IPS-18c (cell line): Measurements from ENCODE around the gene SLC4A1AP.

Experiments
- H3K4me3 ChIP-seq: 2 replicates; pipeline ENCODE4 v1.7.0; 2013; ENCODE audit warnings: low read depth, mild to moderate bottlenecking, low read length, moderate library complexity; ENCODE audit not compliant: insufficient read depth
- H3K9me3 ChIP-seq: one replicate; pipeline ENCODE4 v1.6.1; 2013; ENCODE audit warnings: mild to moderate bottlenecking, low read length, moderate library complexity; ENCODE audit not compliant: control insufficient read depth, insufficient read depth

Gene SLC4A1AP

GRCh38 chr2:27640722-27641245 is 22.9 kb upstream of the SLC4A1AP start:
- Histone ChIP-seq H3K4me3 (no peak overlapping the region), H3K9me3 (no peaks in the 10 kb centered on the region)

DNA sequence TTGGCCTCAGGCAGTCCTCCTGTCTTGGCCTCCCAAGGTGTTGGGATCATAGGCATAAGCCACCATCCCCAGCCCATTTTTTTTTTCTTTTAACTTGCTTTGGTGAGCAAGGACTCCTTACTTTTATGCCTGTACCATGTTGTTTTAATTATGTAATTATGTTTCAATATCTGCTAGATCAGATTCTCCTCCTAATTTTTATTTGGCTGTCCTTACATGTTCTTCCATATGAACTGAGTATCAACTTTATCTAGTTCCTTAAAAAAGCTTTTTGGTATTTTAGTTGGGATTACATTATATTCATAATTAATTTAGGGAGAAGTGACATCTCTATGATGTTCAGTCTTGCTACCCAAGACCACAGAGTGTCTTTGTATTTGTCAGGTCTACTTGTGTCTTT is 18.5 kb upstream of the SLC4A1AP start:
- H3K4me3 ChIP-seq: no peak overlapping the region
- H3K9me3 ChIP-seq: no peaks in the 10 kb centered on the region

DNA sequence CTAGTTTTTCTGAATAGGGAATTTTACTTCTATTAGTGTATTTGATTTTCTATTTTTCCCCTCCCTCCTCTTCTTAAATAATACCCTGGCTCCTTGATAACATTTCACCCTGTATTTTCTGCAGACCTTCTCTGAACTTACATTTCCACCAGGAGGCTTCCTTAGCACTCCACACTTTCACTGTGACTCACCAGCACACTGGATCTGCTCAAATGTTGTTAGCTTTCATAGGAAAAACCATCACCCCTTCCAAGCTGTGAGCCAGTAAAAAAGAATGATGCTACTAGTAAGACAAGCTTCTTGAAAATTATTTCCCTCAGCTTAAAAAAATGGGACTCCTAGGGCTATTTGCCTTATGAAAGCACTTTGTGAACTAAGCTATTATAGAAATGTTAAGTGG is 16.4 kb upstream of the SLC4A1AP start:
- Histone ChIP-seq H3K9me3 (no peaks in the 10 kb centered on the region), H3K4me3 (no peak overlapping the region)

GRCh38 chr2:27647737-27648136 is 16.0 kb upstream of the SLC4A1AP start:
- no peak overlapping the region for H3K4me3 ChIP-seq

DNA sequence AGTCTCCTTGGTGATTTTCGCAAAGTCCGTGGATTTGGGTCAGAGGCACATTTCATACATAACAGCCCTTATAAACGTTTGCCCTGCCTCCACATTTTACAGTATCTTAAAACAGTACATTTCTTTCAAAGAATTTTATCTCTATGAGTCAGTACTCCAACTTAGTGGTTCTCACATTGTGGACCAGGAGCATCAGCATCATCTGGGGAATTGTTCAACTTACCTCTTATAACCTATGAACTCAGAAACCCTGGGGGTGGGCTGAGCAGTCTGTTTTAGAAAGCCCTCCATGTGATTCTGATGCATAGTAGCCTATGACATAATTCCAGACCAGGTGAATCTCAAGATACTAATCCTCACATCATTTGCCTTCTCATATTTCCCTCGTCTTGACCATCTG is 12.6 kb upstream of the SLC4A1AP start:
- Histone ChIP-seq H3K9me3 (no peaks in the 10 kb centered on the region), H3K4me3 (no peak overlapping the region)

More at GRCh38 chr2:27647737-27648136, 16.0 kb upstream of the SLC4A1AP start:
- H3K9me3 ChIP-seq: no peaks in the 10 kb centered on the region

GRCh38 chr2:27652341-27652740 is 11.3 kb upstream of the SLC4A1AP start:
- H3K4me3 ChIP-seq: no peak overlapping the region
- peaks cover under 1% of the 10 kb centered on the region for H3K9me3 ChIP-seq

GRCh38 chr2:27652790-27653189 is 10.9 kb upstream of the SLC4A1AP start:
- H3K9me3 ChIP-seq: peaks cover 2% of the 10 kb centered on the region

GRCh38 chr2:27653397-27653796 is 10.3 kb upstream of the SLC4A1AP start:
- Histone ChIP-seq H3K9me3 (peaks cover 2% of the 10 kb centered on the region), H3K4me3 (no peak overlapping the region)

More at GRCh38 chr2:27652790-27653189, 10.9 kb upstream of the SLC4A1AP start:
- no peak overlapping the region for H3K4me3 ChIP-seq

DNA sequence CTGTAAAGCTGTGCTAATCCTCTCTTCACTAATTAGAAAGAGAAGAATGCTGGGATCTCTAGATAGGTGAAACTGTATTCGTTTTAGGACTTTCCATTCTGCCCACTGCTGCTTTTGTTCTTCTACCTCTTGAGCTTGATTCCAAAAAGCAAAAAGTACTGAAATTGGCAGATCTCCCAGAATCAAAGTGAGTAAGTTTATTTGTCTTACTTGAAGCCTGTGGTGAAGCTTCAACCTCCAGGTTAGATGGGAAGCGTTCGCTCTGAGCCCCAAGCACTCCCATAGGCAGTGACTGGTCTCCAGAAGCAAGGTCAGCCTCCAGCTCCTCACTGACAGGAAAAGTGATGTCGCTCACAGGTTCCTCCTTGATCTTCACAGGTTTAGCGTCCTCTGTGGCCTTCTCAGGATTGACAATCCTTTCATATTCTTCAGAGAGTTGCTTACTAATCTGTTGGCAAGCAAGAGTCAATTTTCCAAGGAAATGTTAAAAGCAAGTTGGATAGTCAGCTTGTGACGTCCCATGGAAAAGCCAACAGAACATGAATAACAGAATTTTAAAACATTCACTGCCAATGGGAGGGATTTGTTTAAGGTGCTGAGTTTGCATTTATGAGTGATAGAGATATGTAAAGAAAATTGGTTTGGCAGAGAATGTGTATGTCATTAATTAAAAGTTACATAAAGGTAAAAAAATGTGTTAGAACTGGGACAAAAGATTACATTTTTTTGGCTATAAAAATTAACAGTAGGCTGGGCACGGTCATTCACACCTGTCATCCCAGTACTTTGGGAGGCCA is 8.3 kb upstream of the SLC4A1AP start:
- peaks cover 2% of the 10 kb centered on the region for H3K9me3 ChIP-seq
- H3K4me3 ChIP-seq: no peak overlapping the region

DNA sequence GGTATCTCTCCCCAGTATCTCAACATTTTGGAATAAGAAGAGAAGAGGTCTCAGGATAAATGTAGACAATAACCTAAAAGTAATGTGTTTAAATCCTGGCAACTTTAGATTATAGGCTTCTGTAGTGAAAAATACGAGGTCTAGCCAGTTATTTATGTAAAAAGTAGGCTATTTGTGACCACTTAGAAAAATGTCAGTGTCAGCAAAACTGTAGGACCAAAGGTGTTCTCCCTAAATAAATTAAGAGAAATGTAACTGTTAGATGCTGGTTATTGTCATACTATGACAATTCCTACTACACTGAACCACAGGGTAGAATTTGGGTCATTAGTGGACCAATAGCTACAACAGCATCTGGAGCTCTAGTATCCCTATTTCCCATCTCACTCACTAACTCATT is 2.3 kb upstream of the SLC4A1AP start:
- H3K9me3 ChIP-seq: peaks cover 2% of the 10 kb centered on the region
- H3K4me3 ChIP-seq: no peak overlapping the region

DNA sequence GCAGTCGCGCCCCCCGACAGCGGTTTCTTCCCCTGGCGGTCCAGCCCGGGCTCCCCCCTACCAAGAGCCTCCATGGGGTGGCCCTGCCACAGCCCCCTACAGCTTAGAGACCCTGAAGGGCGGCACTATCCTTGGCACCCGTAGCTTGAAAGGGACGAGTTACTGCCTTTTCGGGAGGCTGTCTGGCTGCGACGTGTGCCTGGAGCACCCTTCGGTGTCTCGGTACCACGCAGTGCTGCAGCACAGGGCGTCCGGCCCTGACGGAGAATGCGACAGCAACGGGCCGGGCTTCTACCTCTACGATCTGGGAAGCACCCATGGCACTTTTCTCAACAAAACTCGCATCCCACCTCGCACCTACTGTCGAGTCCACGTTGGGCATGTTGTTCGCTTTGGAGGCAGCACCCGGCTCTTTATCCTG is 475 bp downstream of the SLC4A1AP start:
- peak overlapping the region; percentile 64 for H3K4me3 ChIP-seq
- no peaks in the 10 kb centered on the region for H3K9me3 ChIP-seq

GRCh38 chr2:27664622-27665363 is 1.1 kb downstream of the SLC4A1AP start:
- Histone ChIP-seq H3K9me3 (no peaks in the 10 kb centered on the region), H3K4me3 (peak overlapping the region; percentile 64)

DNA sequence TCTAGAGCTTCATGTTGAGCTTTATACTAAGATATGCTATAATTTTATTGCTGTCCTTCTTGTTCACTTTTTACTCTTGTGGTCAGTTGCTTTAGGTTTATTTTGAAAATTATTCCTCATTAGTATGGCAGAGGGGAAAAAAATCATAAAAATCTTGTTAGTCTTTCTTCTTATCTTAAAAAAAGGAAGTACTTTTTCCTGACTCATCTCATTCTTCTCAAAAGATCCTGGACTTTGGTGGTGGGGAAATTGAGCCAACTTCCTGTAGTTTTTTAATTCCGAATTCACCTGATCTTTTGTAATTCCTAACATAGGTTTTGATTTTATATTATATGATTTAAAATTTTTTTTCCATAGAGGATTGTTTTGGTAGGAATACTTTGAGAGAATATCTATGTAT is 3.8 kb downstream of the SLC4A1AP start:
- H3K4me3 ChIP-seq: no peak overlapping the region
- no peaks in the 10 kb centered on the region for H3K9me3 ChIP-seq

DNA sequence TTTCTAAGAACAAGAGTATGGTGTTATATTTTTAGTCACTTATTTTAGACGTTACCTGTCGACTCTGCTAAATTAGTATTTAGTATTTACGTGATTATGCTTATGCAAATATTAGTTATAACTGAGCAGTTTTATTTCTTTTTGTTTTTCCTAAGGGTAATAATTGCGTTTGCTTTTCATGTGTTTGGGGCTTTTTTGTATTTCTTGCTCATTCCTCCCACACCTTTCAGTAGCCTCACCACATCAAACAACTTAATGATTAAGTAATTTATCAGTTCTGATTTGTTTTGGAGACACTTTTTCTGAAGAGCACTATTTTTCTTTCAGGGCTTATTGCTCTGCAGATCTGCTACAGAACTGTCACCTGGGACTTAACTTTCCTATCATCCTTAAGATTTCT is 7.5 kb downstream of the SLC4A1AP start:
- no peaks in the 10 kb centered on the region for H3K9me3 ChIP-seq

DNA sequence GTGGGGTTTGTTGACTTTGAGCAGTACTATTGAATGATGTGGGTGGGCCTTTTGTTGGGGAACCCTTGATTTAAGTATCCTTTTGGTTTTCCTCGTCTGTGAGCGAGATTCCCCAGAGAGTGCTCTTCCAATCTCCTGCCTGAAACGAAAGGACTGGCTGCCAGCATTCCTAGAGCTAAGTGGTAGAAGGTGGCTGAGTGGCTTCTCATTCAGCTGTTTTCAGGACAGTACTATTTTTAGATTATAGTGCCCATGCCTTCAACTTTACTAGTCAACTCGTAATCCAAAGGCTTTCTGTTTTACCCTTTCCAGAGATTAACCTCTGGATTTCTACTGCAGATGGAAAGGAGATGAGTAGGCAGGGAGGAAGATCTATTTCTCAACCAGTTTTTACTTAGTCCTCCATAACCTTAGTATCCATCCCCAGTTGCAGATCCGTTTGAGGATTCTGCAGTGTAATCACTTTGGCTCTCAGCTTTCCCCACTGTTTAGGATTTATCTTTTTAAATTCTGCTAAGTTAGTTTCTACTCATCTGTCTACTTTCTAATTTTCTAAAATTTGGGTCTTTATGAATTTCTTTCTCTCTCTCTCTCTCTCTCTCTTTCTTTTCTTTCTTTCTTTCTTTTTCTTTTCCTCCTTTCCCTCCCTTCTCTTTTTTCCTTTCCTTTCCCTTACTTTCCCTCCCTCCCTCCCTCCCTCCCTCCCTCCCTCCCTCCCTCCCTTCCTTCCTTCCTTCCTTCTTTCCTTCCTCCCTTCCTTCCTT is 9.2 kb downstream of the SLC4A1AP start:
- Histone ChIP-seq H3K9me3 (no peaks in the 10 kb centered on the region), H3K4me3 (no peak overlapping the region)

More for the DNA sequence above, 7.5 kb downstream of the SLC4A1AP start:
- H3K4me3 ChIP-seq: no peak overlapping the region

DNA sequence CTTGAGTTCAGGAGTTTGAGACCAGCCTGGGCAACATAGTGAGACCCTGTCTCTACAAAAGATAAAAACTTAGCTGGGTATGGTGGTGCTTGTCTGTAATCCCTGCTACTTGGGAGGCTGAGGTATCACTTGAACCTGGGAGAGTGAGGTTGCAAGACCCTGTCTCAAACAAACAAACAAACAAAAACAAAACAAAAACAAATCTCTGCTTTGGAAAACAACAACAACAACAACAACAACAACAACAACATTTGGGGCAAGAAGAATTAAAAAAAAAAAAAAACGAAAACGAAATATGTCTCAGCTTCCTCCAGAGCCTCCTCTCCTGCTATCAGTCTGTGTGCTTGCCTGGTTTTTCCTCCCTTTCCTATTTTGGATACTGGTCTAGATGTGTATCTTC is 16.9 kb downstream of the SLC4A1AP start:
- Histone ChIP-seq H3K9me3 (no peaks in the 10 kb centered on the region), H3K4me3 (no peak overlapping the region)

DNA sequence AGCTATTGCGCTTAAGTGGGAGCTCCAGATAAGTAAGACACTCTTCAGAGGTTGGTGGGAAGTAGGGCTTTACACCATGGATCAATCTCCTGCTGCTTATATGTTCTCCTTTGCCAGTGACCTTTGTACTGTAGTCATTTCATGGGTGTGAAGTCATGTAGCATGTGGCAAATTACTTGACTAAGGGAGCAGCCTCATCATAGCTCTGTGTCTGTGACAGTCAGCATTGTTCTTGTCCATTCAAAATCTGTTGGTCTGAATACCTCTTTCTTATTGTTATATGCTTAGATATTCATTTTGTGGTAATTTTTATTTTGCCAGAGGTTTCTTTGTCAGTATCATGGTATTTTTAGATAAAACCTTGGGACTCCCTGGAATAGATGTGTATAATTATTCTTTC is 18.2 kb downstream of the SLC4A1AP start:
- Histone ChIP-seq H3K4me3 (no peak overlapping the region), H3K9me3 (no peaks in the 10 kb centered on the region)
